ENCODE results near the gene PXT1.
"Not testable (repeated sequence)": the region's sequence is repeated elsewhere in the genome, so short reads cannot be mapped to it uniquely, and the experiment has no call there.

PXT1 gene, protein sequence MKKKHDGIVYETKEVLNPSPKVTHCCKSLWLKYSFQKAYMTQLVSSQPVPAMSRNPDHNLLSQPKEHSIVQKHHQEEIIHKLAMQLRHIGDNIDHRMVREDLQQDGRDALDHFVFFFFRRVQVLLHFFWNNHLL

DNA sequence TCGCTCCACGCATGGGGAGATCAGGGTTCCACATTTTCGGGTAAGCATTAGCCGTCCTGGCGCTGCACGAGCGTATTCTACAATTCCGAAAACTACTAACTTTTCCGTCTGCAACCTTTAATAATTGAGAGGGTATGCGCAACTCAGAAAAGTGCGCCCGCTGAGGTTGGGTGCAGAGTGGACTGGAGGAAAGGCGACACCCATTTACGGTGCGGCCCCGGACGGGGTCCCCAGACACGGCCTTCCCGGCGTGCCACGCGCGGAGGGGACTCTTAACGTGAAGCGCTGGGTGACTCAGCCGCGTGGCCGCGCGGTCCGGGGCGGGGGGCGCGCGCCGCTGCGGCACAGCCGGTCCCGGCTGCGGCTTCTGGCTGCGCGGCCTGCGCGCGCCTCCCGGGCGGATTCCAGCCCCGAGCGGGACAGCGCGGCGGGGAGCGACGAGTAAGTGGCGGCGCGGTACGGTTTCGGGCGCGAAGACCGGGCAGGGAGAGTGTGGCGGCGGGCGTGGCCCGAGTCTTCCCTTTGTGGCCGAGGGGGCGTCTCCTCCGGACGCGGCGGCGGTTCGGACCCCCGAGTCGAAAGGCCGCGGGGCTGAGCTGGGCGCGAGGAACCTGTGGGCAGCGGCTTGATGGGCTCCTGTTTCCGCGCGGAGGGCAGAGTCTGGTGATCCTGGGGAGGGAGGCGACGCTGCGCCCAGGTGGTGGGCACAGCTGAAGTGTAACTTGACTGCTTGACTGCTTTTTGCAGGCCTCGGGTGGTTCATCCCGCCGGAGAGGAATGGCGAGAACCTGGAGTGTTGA is at the start of gene PXT1, which contains the start of gene KCTD20:
PXT1 (minus strand) TSS at position 184 of the 800 bp plus-strand sequence. CDS start 16,772 bp downstream, outside the sequence.
KCTD20 (plus strand) TSS at position 330 of the 800 bp plus-strand sequence. CDS start 27,098 bp downstream, outside the sequence.
- DNase-seq (ENCODE audit: low spot score): peak; percentile 83

DNA sequence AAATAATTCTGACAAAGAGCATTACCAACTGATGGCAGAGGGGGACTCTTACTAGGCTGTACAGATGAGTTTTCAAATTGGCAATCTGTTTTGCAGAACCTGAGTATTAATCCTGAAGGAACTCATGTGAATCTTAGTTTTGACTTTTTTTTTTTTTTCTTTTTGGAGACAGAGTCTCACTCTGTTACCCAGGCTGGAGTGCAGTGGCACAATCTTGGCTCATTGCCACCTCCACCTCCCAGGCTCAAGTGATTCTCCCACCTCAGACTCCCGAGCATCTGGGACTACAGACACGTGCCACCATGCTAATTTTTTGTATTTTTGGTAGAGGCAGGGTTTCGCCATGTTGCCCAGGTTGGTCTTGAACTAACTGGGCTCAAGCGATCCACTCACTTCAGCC is 49.4 kb upstream of the PXT1 start:
- DNase-seq (ENCODE audit: low spot score): no peak

DNA sequence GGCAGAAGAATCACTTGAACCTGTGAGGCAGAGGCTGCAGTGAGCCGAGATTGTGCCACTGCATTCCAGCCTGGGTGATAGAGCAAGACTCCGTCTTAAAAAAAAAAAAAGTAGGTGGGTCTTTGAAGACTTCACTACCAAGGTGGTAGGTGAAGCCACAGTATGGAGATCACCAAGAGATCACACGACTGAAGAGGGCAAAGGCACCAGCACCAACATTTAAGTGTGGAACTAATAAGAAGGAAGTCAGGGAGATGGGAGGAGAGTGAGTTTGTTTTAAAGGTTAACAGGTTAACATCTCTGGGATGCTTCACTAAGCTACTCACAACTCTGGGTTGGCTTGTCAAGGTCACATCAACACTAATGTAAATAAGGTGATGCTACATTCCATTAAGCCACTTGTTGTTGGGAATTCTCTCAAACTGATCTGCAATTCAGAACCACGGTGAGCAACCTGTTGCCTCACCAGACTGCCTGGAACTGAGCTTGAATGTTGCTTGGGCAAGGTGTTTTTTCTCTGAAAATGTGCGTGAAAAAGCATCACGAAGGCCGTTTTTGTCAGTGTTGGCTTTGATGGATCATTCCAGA is 48.8 kb upstream of the PXT1 start:
- no peak for DNase-seq (ENCODE audit: low spot score)

DNA sequence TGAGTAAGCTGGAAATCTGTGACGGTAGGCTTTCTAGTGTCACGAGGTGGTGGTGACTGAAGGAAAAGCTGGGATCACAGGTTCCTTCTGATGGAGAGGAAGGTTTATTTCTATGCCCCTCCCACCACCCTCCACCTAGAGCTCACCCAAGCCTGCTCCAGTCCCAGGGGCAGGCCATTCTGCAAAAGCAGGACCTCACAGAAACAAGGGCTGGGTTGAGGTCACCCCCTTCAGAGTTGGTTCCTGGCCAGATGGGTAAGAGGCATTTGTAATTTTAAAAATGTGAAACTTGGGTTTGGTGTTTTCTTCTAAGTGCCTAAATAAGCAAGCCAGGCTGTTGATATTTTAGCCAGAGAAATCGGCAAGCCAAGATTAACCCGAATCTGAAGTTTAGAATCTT is 46.8 kb upstream of the PXT1 start:
- no peak for DNase-seq (ENCODE audit: low spot score)

DNA sequence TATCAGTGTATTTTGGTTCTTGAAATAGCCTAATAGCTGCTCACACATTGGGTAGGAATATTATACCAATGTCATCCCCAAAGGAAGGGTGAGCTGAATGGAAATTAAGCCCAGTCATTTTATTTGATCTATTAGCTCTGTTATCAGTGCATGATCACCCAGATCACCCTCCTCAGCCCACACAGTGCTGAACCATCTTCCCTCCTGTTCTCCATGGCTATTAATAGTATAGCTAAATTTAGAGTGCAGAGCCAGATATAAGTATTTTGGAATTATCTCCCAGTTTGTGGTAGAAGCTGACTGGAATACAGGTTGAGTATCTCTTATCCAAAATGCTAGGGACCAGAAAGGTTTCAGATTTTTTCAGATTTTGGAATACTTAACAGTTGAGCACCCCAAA is 45.6 kb upstream of the PXT1 start:
- no peak for DNase-seq (ENCODE audit: low spot score)

DNA sequence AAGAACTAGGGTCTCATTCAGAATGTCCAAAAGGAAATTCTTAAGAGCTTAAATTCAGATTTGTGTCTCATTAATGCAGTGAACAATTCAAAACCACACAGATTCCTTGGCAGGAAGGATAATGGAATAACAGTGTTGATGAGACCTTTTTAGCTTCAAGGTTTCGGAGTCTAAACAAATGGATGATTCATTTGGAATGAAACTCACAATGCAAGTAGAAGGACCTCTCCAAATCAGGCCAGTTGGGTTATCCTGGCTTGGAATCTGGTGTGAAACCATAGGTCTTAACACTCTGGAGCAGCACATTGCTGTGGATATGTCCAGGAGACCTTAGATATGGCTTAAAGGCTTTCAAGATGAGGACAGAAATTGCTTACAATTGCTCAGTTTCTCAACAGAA is 45.0 kb upstream of the PXT1 start:
- no peak for DNase-seq (ENCODE audit: low spot score)

DNA sequence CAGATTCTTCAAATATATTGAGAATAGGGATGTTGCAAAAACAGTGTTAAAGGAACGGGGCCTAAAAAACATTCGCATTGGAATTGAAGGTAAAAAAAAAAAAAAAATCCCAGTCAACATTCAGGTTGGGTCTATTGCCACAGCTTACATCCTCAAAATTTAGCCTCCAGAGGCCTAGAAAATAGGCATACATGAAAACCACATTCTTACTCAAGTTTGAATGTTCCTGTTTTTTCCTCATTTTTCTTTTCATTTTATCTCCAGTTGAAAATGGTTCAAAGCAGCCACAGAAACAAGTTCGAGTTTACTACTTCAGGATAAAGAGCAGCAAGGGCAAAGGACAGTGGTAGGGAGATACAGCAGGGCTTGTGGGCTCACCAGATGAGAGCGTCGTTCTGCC is 42.1 kb upstream of the PXT1 start:
- DNase-seq (ENCODE audit: low spot score): no peak

DNA sequence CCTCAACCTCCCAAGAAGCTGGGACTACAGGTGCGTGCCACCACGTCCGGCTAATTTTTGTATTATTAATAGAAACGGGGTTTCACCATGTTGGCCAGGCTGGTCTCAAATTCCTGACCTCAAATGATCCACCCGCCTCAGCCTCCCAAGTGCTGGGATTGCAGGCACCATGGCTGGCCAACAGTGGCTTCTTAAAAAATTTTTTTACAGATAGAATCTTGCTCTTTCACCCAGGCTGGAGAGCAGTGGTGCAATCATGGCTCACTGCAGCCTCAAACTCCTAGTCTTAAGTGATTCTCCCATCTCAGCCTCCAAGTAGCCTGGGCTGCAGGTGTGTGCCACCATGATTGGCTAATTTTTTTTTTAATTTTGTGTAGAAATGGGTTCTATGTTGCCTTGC is 40.7 kb upstream of the PXT1 start:
- not testable (repeated sequence) for DNase-seq (ENCODE audit: low spot score)

DNA sequence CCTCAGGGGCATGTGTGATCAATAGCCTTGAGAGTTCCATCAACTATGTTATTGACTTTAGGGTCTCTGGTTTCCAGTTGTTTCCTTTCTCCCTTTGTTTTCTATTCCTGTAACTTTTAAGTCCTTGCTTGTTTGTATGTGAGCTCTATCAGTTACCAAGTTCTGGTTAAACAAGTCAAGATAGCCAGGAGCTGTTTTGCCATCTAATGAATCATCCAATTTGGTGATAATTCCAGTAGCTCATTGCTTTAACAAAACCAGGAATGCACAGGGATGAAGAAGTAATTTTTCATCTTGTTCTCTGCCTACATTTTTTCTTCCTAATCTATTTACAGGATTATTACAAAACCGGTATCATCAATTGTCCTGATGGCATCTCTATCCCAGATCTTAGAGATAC is 36.6 kb upstream of the PXT1 start:
- DNase-seq (ENCODE audit: low spot score): no peak

DNA sequence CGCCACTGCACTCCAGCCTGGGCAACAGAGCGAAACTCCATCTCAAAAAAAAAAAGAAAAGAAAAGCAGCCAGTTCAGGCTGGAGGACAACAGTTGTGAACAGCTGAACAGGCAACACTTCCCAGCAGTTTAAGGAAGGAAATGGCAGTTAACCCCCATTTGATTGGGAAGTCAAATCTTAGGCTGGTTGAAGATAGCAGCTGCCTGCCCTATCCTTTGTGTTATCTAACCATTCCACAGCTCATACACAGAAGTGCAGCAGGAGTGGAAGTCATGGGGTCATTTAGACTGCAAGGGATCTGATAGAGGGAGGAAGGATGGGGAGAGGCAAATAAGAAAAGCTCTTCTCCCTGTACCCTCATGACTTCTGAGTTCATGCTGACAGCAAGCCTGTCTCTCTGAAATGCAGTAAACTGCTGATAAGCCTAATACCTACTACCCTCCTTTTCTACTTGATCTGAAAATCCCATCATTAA is 35.4 kb upstream of the PXT1 start:
- DNase-seq (ENCODE audit: low spot score): no peak

DNA sequence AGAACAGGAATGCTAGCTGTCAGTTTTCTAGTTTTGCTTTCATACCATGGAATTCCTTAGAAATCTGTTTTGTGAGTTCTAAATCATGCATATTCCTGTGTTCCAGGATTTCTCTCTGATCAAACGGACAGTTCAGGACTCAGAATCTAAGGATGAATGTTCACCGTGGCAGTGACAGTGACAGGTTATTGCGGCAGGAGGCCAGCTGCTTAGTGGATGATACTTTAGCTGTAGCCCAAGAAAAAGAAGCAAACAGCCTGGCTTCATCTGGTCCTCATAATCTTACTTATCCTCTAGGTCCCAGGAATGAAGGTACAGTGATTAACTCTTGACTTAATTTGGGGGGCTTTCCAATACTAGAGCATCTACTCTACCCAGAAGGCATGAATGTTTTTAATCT is 27.3 kb upstream of the PXT1 start:
- DNase-seq (ENCODE audit: low spot score): no peak

DNA sequence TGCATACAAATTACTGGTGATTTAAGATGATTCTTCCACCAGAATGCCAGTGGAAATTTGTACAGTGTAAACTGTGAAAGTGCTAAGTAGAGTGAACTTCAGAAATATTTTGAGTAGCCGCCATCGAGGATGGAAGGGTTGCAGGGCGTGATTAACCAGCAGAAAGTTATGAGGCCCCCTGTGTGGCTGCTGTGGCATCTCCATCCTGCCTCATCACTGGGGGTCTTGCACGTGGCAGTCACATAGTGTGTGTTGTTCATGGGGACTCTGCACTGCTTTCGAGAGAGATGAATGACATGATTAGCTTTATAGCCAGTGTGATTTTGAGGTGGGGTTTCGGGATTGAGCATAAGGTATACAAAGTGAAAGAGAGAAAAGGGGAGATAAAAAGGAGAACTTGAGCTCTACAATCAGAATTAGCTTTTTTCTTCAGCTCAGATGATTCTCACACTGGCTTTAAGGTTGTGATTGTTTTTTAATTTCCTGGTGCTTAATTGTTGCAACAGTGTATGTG is 26.6 kb upstream of the PXT1 start:
- DNase-seq (ENCODE audit: low spot score): no peak

DNA sequence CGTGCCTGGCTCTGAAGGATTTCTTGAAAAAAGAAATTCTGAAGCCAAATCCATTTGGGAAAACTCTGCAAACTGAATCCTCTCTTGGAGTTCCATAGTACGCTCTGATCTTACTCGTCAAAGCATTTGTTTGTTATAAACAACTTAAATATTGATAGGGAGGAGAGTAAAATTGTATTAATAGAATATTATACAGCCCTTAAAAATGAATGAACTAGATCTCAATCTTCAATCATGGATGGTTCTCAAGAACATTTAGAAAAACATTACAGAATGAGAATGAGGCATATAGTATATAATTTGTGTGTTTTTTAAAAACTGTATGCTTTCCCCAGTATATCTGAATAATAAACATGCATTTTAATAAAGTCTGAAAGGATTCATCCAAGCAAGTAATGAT is 25.0 kb upstream of the PXT1 start:
- DNase-seq (ENCODE audit: low spot score): no peak

DNA sequence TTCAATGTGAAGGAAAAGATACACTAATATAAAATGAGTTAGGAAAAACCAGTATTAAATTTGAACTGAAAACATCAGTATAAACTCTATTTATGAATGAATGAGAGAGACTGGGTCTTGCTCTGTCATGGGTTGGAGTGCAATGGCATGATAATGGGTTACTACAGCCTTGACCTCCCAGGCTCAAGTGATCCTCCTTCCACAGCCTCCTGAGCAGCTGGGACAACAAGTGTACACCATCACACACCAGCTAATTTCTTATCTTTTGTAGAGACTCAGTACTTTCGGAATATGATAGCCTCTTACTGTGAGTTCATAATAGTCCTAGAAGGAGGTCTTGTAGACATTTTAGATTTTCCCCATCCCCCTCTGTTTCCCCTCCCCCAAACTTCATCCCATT is 21.6 kb upstream of the PXT1 start:
- DNase-seq (ENCODE audit: low spot score): no peak

DNA sequence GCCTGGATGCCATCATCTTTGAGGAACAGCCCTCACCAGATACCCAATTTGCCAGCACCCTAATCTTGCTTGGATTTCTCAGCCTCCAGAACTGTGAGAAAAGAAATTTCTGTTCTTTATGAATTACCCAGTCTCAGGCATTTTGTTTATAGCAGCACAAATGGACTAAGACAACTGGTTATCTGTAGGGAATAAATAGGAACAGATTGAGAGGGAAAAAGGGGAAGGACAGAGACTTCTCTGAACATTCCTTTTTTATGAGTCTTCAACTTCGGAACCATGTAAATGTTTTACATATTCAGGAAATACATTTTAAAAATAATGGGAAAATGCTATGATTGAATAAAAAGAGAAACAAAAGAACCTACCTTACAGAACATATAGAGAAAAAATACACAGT is 21.0 kb upstream of the PXT1 start:
- DNase-seq (ENCODE audit: low spot score): no peak

DNA sequence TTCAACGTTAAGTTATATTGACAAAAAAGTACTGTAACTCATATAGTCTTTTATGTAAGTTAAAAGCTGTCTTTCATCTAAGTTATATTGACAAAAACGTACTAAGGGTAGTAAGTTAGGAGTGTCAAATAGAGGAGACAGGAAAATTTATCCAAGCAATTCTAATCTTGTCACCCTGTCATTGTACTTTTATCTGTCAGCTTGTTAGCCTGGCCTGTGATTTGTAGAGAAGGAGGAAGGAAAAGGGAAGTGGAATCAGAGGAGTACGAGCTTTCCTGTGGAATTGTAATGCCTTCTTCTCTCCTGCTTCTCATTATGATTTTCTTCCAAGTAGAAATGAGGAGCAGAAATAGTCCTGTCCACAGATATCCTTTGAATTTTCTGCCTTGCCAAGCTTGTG is 19.0 kb upstream of the PXT1 start:
- DNase-seq (ENCODE audit: low spot score): no peak

DNA sequence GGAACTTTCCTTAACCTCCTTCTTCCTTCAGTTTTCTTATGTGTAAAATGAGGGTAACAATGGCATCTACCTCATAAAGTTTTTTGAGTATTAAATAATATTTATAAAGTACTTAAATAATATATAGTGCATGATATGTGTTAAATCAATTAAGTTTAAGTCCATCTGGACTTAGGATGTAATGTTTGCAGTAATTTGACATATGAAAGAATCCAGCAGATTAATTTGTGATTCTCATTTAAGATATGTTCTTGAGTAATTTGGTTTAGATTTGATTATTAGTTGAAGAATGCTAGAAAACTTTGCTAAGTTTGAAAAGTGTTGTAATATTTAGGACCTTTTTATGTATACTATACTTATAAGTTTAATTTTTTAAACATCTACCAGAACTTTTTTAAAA is 18.3 kb upstream of the PXT1 start:
- DNase-seq (ENCODE audit: low spot score): no peak

DNA sequence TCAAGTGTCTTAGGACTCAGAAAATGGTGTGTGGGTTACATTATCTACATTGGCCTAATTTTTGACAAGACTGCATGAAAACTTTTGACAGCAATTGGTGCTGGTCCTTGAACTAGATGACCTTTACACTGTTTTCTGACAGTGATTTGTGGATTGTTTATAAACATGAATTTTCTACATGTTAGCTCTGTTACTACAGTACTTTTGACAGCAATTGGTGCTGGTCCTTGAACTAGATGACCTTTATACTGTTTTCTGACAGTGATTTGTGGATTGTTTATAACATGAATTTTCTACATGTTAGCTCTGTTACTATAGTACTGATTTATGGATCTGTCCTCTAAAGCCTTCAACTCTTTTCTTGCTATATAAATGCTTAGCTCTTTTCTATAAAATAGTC is 16.8 kb upstream of the PXT1 start:
- no peak for DNase-seq (ENCODE audit: low spot score)

DNA sequence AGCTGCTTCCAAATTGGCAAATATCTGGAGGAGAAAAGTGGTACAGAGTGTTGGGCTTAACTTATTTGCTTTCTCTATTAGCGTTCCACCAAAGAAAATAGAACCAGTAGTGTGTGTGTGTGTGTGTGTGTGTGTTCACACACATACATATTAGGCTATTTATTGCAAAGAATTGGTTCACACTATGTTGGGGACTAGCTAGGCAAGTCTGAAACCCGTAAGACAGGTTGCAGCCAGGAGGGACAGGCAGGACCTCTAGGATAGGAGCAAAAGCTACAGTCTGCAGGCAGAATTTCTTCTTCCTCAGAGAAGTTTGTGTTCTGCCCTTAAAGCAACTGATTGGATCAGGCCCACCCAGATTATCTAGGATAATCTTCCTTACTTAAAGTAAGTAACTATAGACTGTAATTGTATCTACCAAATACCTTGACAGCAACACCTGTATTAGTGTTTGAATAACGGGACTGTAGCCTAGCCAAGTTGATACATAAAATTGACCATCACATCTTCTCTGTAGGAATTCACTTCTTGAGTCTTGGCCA is 12.9 kb upstream of the PXT1 start:
- no peak for DNase-seq (ENCODE audit: low spot score)

DNA sequence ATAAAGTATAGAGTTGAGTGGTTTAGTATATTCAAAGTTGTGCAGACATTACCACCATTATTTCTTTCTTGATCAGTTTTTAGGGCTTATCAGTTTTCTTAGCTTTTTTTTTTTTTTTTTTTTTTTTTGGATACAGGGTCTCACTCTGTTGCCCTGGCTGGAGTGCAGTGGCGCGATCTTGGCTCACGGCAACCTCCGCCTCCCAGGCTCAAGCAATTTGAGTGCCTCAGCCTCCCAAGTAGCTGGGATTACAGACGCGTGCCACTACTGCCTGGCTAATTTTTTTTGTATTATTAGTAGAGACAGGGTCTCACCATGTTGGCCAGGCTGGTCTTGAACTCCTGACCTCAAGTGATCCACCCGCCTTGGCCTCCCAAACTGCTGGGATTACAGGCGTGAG is 10.2 kb upstream of the PXT1 start:
- DNase-seq (ENCODE audit: low spot score): not testable (repeated sequence)

DNA sequence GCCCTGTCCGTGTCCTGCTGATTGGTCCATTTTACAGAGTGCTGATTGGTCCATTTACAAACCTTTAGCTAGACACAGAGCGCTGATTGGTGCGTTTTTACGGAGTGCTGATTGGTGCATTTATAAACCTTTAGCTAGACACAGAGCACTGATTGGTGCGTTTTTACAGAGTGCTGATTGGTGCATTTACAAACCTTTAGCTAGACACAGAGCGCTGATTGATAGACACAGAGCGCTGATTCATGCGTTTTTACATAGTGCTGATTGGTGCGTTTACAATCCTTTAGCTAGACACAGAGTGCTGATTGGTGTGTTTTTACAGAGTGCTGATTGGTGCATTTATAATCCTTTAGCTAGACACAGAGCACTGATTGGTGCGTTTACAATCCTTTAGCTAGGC is 6.5 kb upstream of the PXT1 start:
- DNase-seq (ENCODE audit: low spot score): not testable (repeated sequence)

DNA sequence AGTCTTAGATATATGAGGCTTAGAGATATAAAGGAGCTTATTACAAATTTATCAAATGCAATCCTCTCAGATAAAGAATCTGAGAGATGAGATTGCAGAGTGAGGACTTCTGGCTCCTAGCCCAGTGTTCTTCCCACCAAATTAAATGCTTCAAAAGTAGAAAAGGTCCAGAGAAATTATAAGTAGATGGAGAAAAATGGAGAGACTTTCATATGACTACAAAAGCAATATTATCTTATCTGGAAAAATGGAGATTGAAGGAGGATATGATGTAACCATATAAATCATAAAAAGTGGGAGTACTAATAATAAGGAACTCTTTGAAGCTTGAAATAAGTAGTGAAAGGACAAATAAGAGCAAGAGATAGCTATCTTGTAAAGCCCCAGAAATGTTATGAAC is 3.0 kb upstream of the PXT1 start:
- no peak for DNase-seq (ENCODE audit: low spot score)

DNA sequence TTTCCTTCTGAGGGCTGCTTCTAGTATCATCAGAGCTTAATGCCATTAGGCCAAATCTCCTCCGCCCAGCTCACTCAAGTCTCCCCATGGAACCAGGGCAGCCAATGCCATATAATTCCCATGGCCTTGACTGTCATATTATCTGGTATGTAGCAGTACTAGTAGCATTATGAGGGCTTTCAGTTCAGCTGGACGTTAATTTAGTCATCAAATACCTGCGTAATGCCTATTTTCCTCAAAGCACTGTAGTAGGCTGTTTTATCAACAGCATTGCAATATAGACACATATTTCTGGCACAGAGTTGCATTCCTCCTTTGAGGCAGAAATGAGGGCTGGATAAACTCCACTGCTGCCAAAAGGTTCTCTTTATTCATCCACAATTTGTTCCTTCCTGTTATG is 1.8 kb upstream of the PXT1 start:
- DNase-seq (ENCODE audit: low spot score): no peak

Data from pons (tissue), 1 donor.